HG03108 (cell line): ENCODE data around the gene CSMD2.

Experiments used
- ATAC-seq: cut with Tn5 transposase; IDR thresholded peaks from one replicate; pipeline ENCODE4 v1.9.1; 2021; ENCODE audit warnings: moderate library complexity; ENCODE audit not compliant: unreplicated experiment

Gene CSMD2

GRCh38 chr1:33696311-33696710 is 468.7 kb downstream of the CSMD2 start:
- ATAC-seq, result no peak

DNA sequence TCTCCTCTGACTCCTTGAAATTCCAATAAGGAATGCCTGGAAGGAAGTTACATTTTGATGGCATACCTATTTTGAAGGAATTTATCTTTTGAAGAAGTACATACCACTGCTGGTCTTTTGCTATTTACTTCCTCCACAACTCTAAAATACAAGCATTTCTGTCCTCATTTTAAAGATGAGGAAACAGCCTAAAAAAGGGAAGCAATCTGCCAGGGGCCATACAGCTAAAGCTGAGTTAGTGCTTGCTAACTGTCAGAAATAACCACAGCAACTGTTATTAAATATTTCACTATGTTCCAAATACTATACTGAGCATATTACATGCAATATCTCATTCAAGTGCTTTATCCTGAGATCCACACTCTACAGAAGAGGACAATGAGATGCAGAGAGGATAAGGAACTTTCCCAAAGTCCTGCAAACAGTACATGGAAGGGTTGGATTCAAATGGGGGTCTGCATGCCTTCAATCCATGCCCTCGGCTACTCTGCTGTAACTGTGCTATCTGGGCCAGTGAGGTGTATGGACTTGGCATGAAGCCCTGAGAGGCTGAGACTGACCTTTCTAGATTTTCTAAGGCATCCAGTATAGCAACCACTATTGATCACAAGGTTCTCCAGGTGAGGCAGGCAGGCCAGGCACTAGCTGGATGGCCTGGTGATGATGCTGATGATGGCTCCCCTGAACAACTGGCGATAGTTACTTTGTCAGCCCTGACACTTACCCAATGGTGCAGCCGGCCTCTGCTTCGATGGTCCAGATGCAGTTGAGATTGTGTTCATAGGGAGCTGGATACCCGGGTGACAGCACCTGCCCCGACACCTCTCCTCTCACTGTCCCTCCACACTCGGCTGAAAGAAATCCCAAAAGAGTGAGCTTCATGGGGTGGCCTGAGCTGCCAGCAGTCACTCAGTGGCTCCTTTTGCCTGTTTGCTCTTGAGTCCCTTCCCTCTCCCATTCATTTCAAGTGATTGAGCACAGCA is 472.5 kb downstream of the CSMD2 start:
- ATAC-seq, result no peak

- no peak for ATAC-seq
Observed at GRCh38 chr1:33687000-33687399, 478.0 kb downstream of the CSMD2 start.

GRCh38 chr1:33686551-33686950 is 478.5 kb downstream of the CSMD2 start:
- no peak for ATAC-seq

- ATAC-seq, result no peak
Observed at GRCh38 chr1:33685256-33685655, 479.8 kb downstream of the CSMD2 start.

- ATAC-seq, result no peak
Observed at GRCh38 chr1:33684396-33685179, 480.4 kb downstream of the CSMD2 start.

GRCh38 chr1:33683913-33684312 is 481.1 kb downstream of the CSMD2 start:
- ATAC-seq, result no peak

DNA sequence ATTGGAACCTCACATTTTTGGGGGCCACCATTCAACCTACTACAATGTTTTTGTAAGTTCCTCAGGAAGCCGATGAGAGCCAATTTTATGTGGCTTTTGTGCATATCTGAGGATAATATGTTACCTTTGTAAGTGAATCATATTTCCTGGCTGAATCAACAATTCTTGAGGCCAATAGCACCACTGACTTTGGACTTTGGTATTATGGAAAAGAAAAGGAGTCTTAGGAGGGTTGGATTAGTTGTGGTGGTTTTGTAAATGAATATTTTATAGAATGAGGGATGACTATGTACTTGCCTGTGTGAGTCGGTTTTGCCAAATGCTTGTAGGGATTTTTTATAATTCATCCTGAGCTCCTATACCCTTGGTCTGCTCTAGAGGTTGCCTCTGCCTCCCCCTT is 482.7 kb downstream of the CSMD2 start:
- ATAC-seq, result no peak

- no peak for ATAC-seq
Observed at GRCh38 chr1:33680281-33680840, 484.7 kb downstream of the CSMD2 start.

DNA sequence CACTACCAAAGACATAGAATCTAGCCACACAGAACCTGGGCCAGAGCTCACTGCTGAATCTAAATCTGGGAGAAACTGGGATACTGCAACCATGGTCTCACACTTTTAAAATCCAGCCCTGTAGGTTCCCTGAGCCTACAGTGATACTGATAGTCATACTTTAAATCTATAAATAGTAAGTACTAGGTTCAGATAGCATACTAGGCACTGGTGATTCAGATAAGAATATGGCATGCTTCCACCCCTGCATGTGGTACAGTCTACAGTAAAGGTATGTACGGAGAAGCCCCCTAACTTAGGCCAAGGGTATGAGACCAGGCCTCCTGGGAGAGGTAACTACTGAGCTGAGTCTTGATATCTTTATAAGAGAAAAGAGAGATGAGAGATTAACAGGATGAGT is 494.5 kb downstream of the CSMD2 start:
- no peak for ATAC-seq

DNA sequence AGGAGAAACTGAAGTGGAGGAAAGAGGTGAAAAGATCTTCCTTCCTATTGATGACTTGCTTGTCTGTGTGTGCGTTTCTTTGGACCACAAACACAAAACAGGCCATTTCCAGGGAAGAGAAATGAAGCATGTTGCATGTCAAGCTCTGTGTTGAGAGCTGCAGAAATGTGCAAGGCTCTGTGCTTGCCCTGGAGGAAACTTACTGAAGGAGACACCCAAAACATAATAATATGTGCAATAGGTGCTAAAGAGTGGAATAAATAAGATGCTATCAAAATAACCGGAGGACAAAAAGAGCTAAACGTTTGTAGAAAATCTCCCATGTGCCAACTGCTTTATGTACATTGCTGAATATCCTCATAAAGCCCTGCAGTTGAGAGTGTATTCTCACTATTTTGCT is 496.3 kb downstream of the CSMD2 start:
- no peak for ATAC-seq

- ATAC-seq, result no peak
Observed at GRCh38 chr1:33667386-33668282, 497.4 kb downstream of the CSMD2 start.

DNA sequence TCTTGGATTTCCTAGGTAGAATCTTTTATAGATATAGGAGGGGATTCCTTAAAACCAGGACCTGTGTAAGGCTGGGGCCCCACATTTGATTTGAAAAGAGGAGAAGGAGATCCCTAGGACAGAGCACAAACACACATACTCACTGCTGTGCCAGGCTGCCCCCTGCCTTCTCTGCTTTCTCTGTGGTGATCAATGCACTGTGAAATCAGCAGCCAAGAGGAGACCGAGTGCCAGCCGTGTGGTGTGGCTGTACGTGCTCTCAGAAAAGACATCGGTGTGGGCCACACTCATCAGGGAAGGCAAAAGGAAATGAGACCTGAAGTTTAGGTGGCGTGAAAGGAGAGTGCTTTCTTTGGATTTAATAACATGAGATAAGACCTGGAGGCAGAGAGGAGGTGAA is 498.4 kb downstream of the CSMD2 start:
- ATAC-seq, result no peak

GRCh38 chr1:33661811-33662454 is 503.1 kb downstream of the CSMD2 start:
- no peak for ATAC-seq

DNA sequence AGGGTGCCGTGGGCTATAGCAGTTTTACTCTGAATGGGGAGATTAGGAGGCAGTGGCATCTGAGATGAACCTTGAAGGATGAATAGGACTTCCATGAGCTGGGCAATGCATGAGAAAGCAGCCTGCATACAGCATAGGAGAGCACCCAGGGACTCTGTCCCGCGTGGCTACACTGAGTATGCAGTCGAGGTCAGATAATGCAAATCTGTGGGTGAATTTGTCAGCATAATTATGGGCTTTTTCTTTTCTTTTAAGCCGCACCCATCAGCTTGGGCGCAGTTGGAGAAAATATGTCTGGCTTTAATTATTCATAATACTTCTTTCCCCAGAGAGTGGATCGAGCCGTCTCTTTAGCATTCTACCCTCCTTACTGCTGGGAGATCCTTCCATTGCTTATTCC is 504.1 kb downstream of the CSMD2 start:
- no peak for ATAC-seq

DNA sequence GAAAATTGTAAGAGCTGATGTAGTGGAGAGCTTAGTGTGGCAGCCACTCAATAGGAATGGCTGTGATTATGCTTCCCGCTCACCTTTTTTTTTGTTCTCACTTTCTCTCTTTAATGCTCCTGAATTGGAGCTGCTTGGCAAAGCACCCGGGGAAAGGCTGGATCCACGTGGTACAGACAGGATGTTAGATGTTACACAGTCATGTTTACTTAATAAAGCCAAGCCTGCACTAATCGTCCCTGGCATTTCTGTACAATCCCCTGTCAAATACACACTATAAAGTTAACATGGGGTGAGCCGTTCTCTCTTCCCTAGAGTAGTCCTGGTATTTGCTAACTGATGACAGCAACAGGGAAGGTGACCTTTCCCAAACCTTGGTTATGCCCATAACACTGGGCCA is 504.8 kb downstream of the CSMD2 start:
- ATAC-seq, result no peak

- no peak for ATAC-seq
Observed at GRCh38 chr1:33659641-33660040, 505.4 kb downstream of the CSMD2 start.

GRCh38 chr1:33657833-33658232 is 507.2 kb downstream of the CSMD2 start:
- ATAC-seq, result no peak

GRCh38 chr1:33656467-33657005 is 508.5 kb downstream of the CSMD2 start:
- no peak for ATAC-seq

GRCh38 chr1:33655496-33655895 is 509.5 kb downstream of the CSMD2 start:
- ATAC-seq, result no peak
